ENCODE measurements around the gene GALNS.
"Not testable (repeated sequence)": the region's sequence is repeated elsewhere in the genome, so short reads cannot be mapped to it uniquely, and the experiment has no call there.

The GALNS gene

GRCh38 chr16:88790312-88791211 is 66.2 kb downstream of the GALNS start:
- no peaks in the 10 kb centered on the region for H3K9me3 ChIP-seq
- no peaks in the 10 kb centered on the region for H3K36me3 ChIP-seq (replicated peaks)
- H3K4me1 ChIP-seq: peaks cover 2% of the 10 kb centered on the region
- no peaks in the 10 kb centered on the region for H3K27me3 ChIP-seq (ENCODE audit: low read depth)
- no peak for DNase-seq (ENCODE audit: low spot score in 2 of 2)
- H3K4me3 ChIP-seq: no peak overlapping the region
- in situ Hi-C loops (cut with MboI; ENCODE audit: low sequenced_read_pairs): no loop called here

- Histone ChIP-seq H3K36me3 (replicated peaks) (no peaks in the 10 kb centered on the region), H3K27me3 (ENCODE audit: low read depth) (no peaks in the 10 kb centered on the region), H3K4me1 (peaks cover 3% of the 10 kb centered on the region), H3K4me3 (no peak overlapping the region), H3K9me3 (no peaks in the 10 kb centered on the region)
- in situ Hi-C loops (cut with MboI; ENCODE audit: low sequenced_read_pairs): no loop called here
- no peak for DNase-seq (ENCODE audit: low spot score in 2 of 2)
Measured at GRCh38 chr16:88789594-88789993, 67.2 kb downstream of the GALNS start.

GRCh38 chr16:88788749-88789148 is 68.0 kb downstream of the GALNS start:
- in situ Hi-C loops (cut with MboI; ENCODE audit: low sequenced_read_pairs); H3K36me3 ChIP-seq (replicated peaks); H3K4me1 ChIP-seq; H3K4me3 ChIP-seq; DNase-seq (ENCODE audit: low spot score in 2 of 2); H3K9me3 ChIP-seq; H3K27me3 ChIP-seq (ENCODE audit: low read depth): not testable (repeated sequence)

GRCh38 chr16:88787579-88788314 is 69.0 kb downstream of the GALNS start:
- in situ Hi-C loops (cut with MboI; ENCODE audit: low sequenced_read_pairs): no loop called here
- Histone ChIP-seq H3K4me3 (no peak overlapping the region), H3K36me3 (replicated peaks) (no peaks in the 10 kb centered on the region), H3K9me3 (no peaks in the 10 kb centered on the region), H3K4me1 (peaks cover 9% of the 10 kb centered on the region), H3K27me3 (ENCODE audit: low read depth) (no peaks in the 10 kb centered on the region)
- no peak for DNase-seq (ENCODE audit: low spot score in 2 of 2)

- no peaks in the 10 kb centered on the region for H3K9me3 ChIP-seq
- H3K27me3 ChIP-seq (ENCODE audit: low read depth): no peaks in the 10 kb centered on the region
- peaks cover 9% of the 10 kb centered on the region for H3K36me3 ChIP-seq (replicated peaks)
- peak within 1 kb of the TSS; percentile 62 for H3K4me3 ChIP-seq
- peak; percentile 35 to 78 for DNase-seq (ENCODE audit: low spot score in 2 of 2)
- in situ Hi-C loops (cut with MboI; ENCODE audit: low sequenced_read_pairs): no loop called here
- H3K4me1 ChIP-seq: peaks cover 12% of the 10 kb centered on the region
Measured at GRCh38 chr16:88785106-88785924, 71.4 kb downstream of the GALNS start, which contains the start of gene PIEZO1. Gene PIEZO1 (minus strand): TSS chr16:88785220. CDS start chr16:88784964, 256 bp downstream.

GRCh38 chr16:88784856-88785105 is 72.0 kb downstream of the GALNS start:
- Histone ChIP-seq H3K4me3 (peak overlapping the region; percentile 62; the same call in 1 of the 2 replicates), H3K4me1 (peaks cover 12% of the 10 kb centered on the region), H3K27me3 (ENCODE audit: low read depth) (no peaks in the 10 kb centered on the region), H3K36me3 (replicated peaks) (peaks cover 9% of the 10 kb centered on the region), H3K9me3 (no peaks in the 10 kb centered on the region)
- in situ Hi-C loops (cut with MboI; ENCODE audit: low sequenced_read_pairs): no loop called here
- no peak for DNase-seq (ENCODE audit: low spot score in 2 of 2)

- in situ Hi-C loops (cut with MboI; ENCODE audit: low sequenced_read_pairs): no loop called here
- Histone ChIP-seq H3K36me3 (replicated peaks) (peaks cover 9% of the 10 kb centered on the region), H3K4me1 (peaks cover 12% of the 10 kb centered on the region), H3K27me3 (ENCODE audit: low read depth) (no peaks in the 10 kb centered on the region), H3K9me3 (no peaks in the 10 kb centered on the region), H3K4me3 (peak overlapping the region; percentile 62)
- DNase-seq (ENCODE audit: low spot score in 2 of 2): peak; percentile 36 to 74
Measured at GRCh38 chr16:88784074-88784855, 72.5 kb downstream of the GALNS start.

GRCh38 chr16:88783391-88784073 is 73.2 kb downstream of the GALNS start:
- no peak for DNase-seq (ENCODE audit: low spot score in 2 of 2)
- H3K4me3 ChIP-seq: peak overlapping the region; percentile 62
- peaks cover 9% of the 10 kb centered on the region for H3K36me3 ChIP-seq (replicated peaks)
- in situ Hi-C loops (cut with MboI; ENCODE audit: low sequenced_read_pairs): no loop called here
- no peaks in the 10 kb centered on the region for H3K27me3 ChIP-seq (ENCODE audit: low read depth)
- H3K9me3 ChIP-seq: no peaks in the 10 kb centered on the region
- peaks cover 12% of the 10 kb centered on the region for H3K4me1 ChIP-seq

GRCh38 chr16:88782454-88783390 is 74.0 kb downstream of the GALNS start:
- H3K27me3 ChIP-seq (ENCODE audit: low read depth): no peaks in the 10 kb centered on the region
- no peak for DNase-seq (ENCODE audit: low spot score in 2 of 2)
- peaks cover 12% of the 10 kb centered on the region for H3K4me1 ChIP-seq
- H3K4me3 ChIP-seq: peak overlapping the region; percentile 62
- H3K36me3 ChIP-seq (replicated peaks): peaks cover 9% of the 10 kb centered on the region
- no peaks in the 10 kb centered on the region for H3K9me3 ChIP-seq
- in situ Hi-C loops (cut with MboI; ENCODE audit: low sequenced_read_pairs): no loop called here

GRCh38 chr16:88781140-88782077 is 75.3 kb downstream of the GALNS start:
- Histone ChIP-seq H3K36me3 (replicated peaks) (peaks cover 9% of the 10 kb centered on the region), H3K4me1 (peaks cover 12% of the 10 kb centered on the region), H3K9me3 (no peaks in the 10 kb centered on the region), H3K27me3 (ENCODE audit: low read depth) (no peaks in the 10 kb centered on the region), H3K4me3 (no peak overlapping the region)
- no peak for DNase-seq (ENCODE audit: low spot score in 2 of 2)
- in situ Hi-C loops (cut with MboI; ENCODE audit: low sequenced_read_pairs): no loop called here

All from HAP-1 (cell line).